GM19397 (cell line): ENCODE measurements around the gene MICAL1.

Experiments used
- ATAC-seq: cut with Tn5 transposase; IDR thresholded peaks from one replicate; pipeline ENCODE4 v1.9.1; 2021; ENCODE audit warnings: mild to moderate bottlenecking, moderate library complexity; ENCODE audit not compliant: unreplicated experiment

Gene MICAL1

GRCh38 chr6:109455437-109456110, at the start of gene MICAL1:
Gene MICAL1 (minus strand): TSS chr6:109455772. CDS start chr6:109454196, 1,576 bp downstream.
- peak; percentile 60 for ATAC-seq

GRCh38 chr6:109503327-109504224, 48.0 kb upstream of the MICAL1 start:
- no peak for ATAC-seq

GRCh38 chr6:109498936-109499335, 43.4 kb upstream of the MICAL1 start:
- no peak for ATAC-seq

GRCh38 chr6:109498052-109498451, 42.5 kb upstream of the MICAL1 start:
- no peak for ATAC-seq

GRCh38 chr6:109496036-109496772, 40.6 kb upstream of the MICAL1 start:
- no peak for ATAC-seq

GRCh38 chr6:109493865-109494264, 38.3 kb upstream of the MICAL1 start:
- ATAC-seq: no peak

- no peak for ATAC-seq
These were observed 35.8 kb upstream of the MICAL1 start for GRCh38 chr6:109491207-109491938.

GRCh38 chr6:109490713-109491112, 35.1 kb upstream of the MICAL1 start:
- no peak for ATAC-seq

- no peak for ATAC-seq
These were observed 32.4 kb upstream of the MICAL1 start for GRCh38 chr6:109488001-109488400.

GRCh38 chr6:109486068-109486467, 30.5 kb upstream of the MICAL1 start:
- ATAC-seq: no peak

- ATAC-seq: no peak
These were observed 29.8 kb upstream of the MICAL1 start for GRCh38 chr6:109485266-109485935.

GRCh38 chr6:109484122-109484521, 28.6 kb upstream of the MICAL1 start:
- no peak for ATAC-seq

- no peak for ATAC-seq
These were observed 28.1 kb upstream of the MICAL1 start for GRCh38 chr6:109483735-109484057.

GRCh38 chr6:109482905-109483734, 27.5 kb upstream of the MICAL1 start, which contains the start of gene ZBTB24:
Gene ZBTB24 (minus strand): TSS chr6:109483219. CDS start chr6:109482026, 1,193 bp downstream.
- peak; percentile 92 for ATAC-seq

- ATAC-seq: no peak
These were observed 25.5 kb upstream of the MICAL1 start for GRCh38 chr6:109480993-109481480.

- no peak for ATAC-seq
These were observed 23.5 kb upstream of the MICAL1 start for GRCh38 chr6:109478841-109479624.

GRCh38 chr6:109478222-109478805, 22.7 kb upstream of the MICAL1 start:
- no peak for ATAC-seq

- ATAC-seq: no peak
These were observed 22.2 kb upstream of the MICAL1 start for GRCh38 chr6:109477725-109478124.
